ENCODE results near the gene RPL22.

DNA sequence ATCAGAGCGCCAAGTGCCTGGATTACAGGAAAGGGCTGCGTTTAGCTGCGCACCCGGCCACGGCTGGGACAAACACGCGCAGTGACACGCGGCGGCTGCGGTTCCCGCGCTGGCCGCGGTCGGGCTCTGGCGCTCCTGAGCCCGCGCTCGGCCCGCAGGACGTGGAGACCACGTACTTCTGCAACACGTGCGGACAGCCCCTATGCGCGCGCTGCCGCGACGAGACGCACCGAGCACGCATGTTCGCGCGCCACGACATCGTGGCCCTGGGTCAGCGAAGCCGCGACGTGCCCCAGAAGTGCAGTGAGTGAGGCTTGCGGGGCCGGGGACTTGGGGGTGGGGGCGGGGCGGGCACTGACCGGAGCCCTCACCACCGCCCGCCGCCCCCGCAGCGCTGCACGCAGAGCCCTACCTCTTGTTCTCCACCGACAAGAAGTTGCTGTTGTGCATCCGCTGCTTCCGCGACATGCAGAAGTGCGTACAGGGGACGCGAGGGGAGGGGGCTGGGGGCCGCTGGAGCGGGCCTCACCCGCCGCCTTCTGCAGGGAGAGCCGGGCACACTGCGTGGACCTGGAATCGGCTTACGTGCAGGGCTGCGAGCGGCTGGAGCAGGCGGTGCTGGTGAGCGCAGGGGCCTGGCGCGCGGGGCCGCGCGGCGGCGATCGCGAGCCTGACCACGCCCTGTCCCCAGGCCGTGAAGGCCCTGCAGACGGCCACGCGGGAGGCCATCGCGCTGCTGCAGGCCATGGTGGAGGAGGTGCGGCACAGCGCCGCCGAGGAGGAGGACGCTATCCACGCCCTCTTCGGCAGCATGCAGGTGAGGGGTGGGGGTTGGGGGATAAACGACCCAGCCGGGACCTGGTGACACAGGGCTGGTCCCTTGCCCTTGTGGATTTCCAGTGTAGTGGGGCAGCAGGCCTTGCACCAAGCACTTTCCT is 9.6 kb upstream of the RPL22 start:
- TF ChIP-seq, protein P1, sequence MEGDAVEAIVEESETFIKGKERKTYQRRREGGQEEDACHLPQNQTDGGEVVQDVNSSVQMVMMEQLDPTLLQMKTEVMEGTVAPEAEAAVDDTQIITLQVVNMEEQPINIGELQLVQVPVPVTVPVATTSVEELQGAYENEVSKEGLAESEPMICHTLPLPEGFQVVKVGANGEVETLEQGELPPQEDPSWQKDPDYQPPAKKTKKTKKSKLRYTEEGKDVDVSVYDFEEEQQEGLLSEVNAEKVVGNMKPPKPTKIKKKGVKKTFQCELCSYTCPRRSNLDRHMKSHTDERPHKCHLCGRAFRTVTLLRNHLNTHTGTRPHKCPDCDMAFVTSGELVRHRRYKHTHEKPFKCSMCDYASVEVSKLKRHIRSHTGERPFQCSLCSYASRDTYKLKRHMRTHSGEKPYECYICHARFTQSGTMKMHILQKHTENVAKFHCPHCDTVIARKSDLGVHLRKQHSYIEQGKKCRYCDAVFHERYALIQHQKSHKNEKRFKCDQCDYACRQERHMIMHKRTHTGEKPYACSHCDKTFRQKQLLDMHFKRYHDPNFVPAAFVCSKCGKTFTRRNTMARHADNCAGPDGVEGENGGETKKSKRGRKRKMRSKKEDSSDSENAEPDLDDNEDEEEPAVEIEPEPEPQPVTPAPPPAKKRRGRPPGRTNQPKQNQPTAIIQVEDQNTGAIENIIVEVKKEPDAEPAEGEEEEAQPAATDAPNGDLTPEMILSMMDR (conservative IDR thresholded peaks at IDR 0.05; ENCODE audit: low read depth, low read length): peak; percentile 57
- TF ChIP-seq EZH2 (IDR thresholded peaks at IDR 0.05; ENCODE audit: borderline replicate concordance, low read depth, low read length, poor library complexity, severe bottlenecking): no peak
